Fibroblast of the conjunctiva (primary cell): ENCODE results near the gene CACNA1I.

Experiments
- DNase-seq: peaks from one replicate; pipeline ENCODE4 v3.0.0-alpha.2; 2010; ENCODE audit warnings: low read depth

The CACNA1I gene

GRCh38 chr22:39568278-39568981 is 2.1 kb upstream of the CACNA1I start:
- DNase-seq: no peak

GRCh38 chr22:39569066-39569465 is 1.5 kb upstream of the CACNA1I start:
- no peak for DNase-seq

DNA sequence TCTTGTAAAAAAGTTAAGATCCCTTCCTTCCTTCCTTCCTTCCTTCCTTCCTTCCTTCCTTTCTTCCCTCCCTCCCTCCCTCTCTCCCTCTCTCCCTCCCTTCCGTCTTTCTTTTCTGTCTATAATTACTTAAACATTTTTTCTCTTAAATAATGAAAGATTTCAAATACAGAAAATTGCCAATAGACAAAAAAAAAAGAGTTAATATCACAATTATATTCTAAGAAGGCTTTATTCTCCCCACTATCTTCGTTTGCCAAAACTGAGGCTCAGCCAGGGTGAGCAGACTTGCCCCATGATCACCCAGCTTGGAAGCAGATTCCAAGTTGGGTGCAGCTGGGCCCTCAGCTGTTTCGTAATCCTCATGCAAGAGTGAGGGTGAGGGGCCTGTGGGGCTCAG is 327 bp upstream of the CACNA1I start:
- no peak for DNase-seq

- DNase-seq: no peak
These were observed 985 bp downstream of the CACNA1I start for GRCh38 chr22:39571538-39571937.

- peak; percentile 37 for DNase-seq
These were observed 4.4 kb downstream of the CACNA1I start for GRCh38 chr22:39574779-39575551.

GRCh38 chr22:39575552-39575825 is 4.9 kb downstream of the CACNA1I start:
- no peak for DNase-seq

DNA sequence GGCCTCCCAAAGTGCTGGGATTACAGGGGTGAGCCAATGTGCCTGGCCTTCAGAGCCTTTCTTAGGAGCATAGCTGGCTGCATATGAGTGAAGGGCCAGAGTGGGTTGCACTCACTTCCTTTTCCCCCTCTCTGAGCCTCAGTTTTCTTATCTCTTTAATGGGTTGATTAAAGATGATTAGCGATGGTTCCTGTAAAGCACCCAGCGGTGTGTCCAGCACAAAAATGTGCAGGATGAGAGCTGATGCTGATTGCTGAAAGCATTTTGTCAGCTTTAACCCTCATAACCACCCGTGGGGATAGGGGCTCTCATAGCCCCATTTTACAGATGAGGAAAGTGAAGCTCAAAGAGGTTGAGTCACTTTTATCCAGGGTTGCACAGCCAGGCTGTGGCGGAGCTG is 5.5 kb downstream of the CACNA1I start:
- no peak for DNase-seq

DNA sequence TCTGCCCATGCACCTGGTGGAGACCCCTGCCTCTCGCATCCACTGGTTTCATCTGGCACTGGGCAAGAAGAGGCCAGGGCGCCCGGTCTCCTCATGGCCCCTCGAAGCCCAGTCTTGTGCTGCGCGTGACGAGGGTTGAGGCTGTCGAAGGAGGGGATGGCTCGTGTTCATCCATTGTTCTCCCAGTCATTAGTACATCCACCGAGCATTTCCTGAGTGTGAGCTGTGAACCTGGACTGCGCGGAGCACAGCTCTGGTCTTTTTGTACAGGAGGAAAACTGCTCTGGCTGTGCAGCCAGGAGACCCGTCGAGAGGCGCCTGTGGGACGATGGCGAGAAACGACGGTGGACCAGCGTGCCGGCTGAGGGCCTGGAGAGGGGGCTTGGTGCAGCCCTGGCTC is 6.8 kb downstream of the CACNA1I start:
- DNase-seq: no peak

- DNase-seq: no peak
These were observed 7.3 kb downstream of the CACNA1I start for GRCh38 chr22:39577900-39578299.

DNA sequence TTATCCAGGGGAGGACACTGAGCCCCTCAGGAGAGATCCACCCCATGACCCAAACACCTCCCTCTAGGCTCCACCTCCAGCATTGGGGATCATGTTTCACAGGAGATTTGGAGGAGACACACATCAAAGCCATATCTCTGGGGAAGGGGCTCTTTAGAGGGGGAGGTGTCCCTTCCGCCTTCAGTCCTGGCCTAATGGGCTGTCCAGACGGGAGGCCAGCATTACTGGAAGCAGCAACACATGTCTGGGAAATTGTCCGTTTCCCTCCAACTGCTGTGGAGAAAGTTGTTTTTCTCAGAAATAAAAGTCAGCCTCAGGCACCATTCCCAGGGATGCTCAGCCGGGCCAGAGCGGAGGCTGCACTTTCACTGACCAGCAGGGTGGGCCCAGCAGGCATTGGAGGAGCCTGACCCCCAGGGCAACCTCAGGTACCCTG is 9.5 kb downstream of the CACNA1I start:
- no peak for DNase-seq

DNA sequence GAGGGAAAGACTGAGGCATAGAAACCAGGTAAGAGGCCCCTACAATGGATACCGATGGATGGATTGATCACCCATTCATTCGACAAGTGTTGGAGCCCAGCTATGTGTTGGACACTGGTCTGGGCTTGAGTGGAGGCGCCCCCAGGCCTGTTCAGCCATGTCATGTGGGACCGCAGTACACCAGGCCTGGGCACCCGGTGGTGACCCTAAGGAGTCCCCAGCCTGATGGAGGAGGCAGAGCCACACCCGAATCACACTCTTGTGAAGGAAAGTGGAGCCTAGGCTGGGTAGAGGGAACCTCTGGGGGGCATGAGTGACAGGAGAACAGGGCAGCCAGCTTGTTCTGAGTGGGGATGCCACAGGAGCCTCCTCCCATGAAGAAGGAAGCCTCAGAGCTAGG is 10.2 kb downstream of the CACNA1I start:
- DNase-seq: no peak

DNA sequence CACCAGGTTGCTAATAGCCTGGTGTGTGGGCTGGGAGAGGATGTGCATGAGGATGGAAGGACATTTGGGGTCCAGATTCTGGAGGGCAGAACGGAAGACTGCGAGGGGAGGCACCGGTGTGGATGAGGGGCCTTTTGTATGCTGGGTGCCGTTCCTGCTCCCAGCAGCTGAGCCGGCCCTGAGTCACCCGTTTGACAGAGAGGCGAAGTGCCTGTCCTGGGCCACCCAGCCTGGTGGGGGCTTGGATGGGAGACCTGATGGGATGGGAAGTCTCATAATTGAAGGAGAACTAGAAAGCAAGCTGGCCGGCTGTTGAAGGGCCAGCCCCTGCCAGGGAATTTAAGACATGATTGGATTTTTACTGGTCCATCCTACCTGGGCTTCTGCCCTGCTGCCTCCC is 10.8 kb downstream of the CACNA1I start:
- no peak for DNase-seq

DNA sequence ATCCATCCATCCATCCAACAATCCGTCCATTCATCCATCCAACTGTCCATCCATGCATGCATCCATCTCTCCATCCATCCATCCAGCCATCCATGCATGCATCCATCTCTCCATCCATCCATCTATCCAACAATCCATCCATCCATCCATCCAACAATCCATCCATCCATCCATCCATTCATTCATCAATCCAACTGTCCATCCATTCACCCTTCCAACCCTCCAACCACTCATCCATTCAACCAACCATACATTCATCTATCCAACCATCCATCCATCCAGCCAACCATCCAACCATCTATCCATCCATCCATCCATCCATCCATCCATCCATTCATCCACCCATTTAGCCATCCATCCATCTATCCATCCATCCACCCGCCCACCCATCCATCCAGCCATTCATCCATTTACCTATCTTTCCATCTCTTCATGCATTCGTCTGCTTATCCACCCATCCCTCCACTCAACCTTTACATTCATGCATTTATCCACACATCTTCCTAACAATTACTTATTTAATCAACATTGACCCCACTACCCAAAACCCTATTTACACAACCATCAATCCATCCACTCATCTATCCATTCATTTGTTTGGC is 12.6 kb downstream of the CACNA1I start:
- no peak for DNase-seq

DNA sequence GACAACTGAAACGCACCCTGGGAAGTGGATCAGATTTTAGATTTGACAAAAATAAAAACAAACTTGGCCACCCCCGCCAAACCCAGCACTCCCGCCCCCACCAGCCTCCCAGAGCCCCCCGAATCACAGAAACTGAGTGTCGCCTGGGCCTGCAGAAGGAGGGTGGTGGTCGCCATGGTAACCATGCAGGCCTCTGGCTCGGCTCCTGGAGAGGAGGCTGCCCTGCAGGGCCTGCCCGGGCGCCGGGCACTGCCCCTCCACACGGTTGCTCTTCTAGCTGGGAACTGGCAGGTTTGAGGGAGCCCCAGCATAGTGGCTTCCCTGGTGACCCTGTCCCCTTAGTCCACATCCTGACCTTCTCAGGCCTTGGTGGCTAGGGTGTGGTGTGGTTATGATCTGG is 19.3 kb downstream of the CACNA1I start:
- DNase-seq: no peak

- DNase-seq: peak; percentile 31
These were observed 21.8 kb downstream of the CACNA1I start for GRCh38 chr22:39592081-39593065.

DNA sequence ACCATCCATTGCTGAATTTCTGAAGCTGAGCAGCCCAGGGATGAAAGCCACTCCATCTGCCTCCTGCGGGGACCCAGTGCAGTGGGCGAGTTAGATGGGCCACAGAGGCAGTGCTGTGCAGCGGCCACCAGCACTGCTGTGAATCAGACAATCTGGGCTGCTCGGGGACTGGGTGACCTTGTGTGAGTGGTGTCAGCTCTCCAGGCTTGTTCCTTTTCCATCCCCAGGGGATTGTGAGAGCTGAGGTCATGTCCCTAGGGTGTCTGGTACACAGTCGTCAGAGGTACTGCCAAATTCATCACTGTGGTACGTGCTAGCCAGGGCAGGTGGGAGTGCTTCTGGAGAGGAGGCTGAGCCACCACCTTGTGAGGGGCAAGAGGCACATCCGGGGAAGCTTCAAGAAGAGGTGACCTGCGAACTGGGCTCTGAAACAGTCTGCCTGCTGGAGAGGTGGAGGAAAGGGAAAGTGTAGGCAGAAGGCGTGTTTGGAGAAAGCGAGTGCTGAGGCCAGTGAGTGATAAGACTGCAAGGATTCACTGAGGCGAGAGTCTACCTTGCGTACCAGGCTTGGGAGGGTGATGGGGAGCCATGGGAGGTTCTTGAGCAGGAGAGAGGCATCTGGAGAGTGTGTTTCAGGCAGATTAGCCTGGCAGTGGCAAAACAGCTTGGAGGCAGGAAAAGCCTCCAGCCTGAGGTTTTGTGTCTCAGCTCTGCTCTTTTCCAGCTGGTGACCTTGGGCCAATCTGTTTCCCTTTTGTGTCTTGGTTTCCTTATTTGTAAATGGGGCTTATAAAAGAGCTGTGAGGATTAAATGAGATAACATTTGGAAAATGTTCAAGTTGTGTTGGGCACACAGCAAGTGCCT is 22.7 kb downstream of the CACNA1I start:
- DNase-seq: no peak

- DNase-seq: no peak
These were observed 23.4 kb downstream of the CACNA1I start for GRCh38 chr22:39593931-39594285.

- DNase-seq: no peak
These were observed 23.9 kb downstream of the CACNA1I start for GRCh38 chr22:39594411-39594810.

GRCh38 chr22:39595622-39596172 is 25.1 kb downstream of the CACNA1I start:
- DNase-seq: no peak

DNA sequence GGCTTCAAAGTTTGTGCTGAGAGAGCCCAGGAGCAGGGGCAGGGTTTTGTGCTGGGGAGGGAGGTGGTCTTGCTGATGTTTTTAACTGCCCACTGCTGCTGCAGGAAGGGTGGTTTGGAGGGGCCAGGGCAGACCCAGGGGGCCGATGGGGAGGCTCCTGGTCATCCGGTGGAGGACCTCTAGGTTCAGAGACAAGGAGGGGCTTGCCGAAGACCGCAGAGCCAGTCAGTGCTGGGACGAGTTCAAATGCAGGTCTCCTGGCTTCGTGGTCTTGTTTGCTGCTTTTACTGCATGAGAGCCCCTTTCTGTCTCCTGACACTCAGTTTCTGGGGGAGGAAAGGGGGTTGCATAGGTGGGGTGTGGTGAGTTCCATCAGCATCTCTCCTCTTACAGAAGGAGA is 26.0 kb downstream of the CACNA1I start:
- DNase-seq: no peak

- no peak for DNase-seq
These were observed 26.8 kb downstream of the CACNA1I start for GRCh38 chr22:39597236-39597869.
